Epidermal melanocyte (primary cell): ENCODE measurements around the gene FLRT3.

Source experiments
- DNase-seq: peaks from one replicate; pipeline ENCODE4 v3.0.0; 2011; ENCODE audit warnings: low spot score; ENCODE audit not compliant: insufficient read length

Gene FLRT3

DNA sequence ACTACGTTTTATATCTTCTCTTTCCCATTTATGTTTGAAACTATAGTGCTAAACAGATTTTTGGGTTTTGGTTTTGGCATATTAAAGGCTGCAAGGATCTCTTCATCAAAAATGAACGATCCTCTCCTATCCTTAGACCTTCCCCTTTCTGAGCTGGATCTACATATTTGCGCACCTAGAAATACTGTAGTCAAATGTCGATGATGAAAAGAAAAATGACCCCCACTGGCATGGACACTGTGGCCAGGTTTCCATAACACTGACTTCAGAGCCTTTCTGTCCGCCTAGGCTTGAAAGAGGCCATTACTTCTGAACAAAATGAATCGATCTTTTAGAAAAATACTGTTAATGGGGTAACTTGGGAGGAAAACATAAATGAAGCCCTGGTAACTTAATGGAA is 5.8 kb downstream of the FLRT3 start:
- DNase-seq = no peak

DNA sequence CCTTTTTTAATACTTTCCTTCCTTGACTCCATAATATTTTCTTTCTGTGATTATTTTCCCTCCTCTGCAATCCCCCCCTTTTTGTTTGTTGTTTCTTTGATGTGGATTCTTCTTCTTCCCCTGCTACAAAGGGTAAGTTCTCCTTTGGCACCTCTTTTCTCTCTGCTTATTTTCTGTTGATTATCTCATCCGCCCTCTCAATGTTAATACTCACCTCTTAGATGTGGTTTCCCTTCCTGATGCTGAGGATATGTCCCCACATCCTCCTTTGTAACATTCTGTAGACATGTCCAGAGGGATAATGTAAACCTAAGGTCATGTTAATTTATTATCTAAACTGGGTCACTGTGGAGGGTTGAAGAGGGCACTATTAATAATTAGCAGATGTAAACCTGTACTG is 17.7 kb downstream of the FLRT3 start:
- DNase-seq = no peak

DNA sequence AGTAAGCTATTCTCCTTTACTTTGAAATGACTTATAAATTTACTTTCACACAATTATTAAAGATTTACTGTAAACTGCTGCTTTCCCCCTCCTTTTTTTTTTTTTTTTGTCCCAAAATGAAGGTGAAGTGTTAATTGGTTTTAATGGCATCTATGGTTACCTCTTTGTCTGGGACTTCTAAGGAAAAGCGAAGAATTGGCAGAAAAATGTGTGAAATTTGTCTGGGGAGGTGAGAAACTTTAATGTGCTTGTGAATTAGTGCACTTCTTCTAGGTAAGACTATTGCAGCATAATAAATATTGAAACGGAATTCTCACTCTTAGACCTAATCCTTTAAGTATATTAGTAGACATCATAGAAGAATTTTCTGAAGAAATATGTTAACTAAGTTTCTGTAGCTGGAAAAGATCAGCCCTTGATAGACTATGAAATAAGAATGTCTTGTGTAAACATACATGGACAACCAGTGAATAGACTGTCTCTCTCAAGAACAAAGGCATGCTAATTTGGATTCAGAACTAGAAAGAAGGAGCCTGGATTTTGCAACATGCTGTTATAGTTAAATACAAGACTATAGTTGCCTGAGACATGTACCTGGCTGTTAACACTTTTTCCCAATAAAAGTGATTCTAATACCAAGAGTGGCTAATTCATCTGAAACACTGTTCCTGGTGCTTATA is 23.9 kb downstream of the FLRT3 start:
- no peak for DNase-seq

DNA sequence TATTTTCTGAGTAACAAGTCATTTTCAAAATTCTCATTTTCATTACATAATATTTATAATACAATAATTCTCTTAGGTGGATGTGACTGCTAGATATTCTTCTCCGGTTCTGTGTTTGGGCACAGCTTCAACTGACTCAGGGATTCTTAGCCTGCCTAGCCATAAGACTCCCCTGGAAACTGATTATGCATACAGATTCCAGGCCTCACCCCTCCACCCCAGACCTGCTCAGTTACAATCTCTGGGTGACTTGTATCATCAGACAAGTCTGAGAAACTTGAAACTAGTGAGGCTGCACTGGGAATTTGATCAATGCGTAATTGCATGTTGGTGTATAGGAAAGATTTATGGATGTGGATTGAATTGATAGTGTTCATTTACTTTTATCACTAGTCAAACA is 25.4 kb downstream of the FLRT3 start:
- no peak for DNase-seq

DNA sequence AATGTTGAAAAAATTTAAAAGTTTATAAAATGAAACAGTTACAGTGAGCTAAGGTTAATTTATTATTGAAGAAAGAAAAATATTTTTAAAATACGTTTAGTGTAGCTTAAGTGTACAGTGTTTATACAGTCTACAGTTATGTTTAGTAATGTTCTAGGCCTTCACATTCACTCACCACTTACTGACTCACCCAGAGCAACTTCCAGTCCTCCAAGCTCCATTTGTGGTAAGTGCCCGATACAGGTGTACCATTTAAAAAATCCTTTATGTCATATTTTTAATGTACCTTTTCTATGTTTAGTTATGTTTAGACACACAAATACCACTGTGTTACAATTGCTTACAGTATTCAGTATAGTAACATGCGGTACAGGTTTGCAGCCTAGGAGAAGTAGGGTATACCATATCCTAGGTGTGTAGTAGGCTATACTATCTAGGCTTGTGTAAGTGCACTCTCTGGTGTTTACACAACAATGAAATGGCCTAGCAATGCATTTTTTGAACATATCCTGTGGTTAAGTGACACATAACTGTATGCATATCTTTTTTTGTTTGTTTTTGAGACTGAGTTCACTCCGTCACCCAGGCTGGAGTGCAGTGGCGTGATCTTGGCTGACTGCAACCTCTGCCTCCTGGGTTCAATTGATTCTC is 26.3 kb downstream of the FLRT3 start:
- no peak for DNase-seq

DNA sequence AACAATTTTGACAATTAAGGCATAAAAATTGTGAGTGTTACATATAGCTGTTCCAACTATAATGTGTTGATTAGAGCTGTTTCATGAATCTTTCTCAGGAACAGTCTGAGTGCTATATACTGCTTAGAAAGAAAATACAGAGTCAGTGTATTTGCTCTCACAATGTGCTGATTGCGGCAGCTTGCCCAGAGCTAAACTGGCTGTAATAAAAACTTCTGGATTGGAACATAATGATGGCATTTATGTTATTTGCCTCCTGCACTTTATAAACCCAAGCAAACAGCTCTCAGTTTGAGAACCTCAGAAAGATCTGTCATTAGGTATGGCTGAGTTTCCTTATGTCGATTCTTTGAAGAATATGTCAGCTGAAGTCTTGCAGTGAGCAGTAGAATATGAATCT is 29.5 kb downstream of the FLRT3 start:
- no peak for DNase-seq

DNA sequence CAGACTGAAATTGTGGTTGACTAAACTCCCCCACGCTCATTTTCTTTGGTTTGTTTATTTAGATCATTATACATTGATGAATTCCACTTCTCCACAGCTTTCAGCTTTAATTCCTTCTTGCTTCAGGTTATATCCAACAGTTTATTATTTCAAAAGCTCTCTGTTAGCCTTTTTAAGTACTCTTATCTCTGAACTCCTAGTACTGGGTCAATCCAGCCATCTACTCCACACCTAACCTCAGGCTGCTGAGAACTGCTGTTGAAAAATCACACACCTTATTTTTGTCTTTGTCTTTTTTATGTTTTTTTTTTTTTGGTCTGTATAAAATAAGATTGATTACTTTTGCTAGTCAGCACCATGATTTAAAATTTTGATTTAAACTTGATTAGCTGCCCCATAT is 32.9 kb downstream of the FLRT3 start:
- no peak for DNase-seq

DNA sequence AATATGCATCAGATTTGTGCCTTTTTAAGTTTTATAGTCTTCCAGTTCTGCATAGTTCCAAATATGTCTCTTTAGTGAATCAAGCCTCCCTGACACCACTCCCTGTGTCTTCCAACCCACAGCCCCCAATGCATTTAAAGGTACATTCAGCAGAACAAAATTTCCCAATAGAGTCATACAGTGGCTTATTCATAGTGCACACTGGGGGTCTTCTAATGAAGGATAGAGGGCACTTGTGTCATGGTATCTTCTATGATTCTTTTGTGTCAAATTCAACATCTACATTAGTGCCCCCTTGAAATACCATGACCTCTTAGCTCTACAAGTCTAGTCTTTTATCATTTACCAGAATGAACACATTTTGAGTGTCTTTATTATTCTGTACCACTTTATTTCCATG is 33.8 kb downstream of the FLRT3 start:
- DNase-seq = no peak

DNA sequence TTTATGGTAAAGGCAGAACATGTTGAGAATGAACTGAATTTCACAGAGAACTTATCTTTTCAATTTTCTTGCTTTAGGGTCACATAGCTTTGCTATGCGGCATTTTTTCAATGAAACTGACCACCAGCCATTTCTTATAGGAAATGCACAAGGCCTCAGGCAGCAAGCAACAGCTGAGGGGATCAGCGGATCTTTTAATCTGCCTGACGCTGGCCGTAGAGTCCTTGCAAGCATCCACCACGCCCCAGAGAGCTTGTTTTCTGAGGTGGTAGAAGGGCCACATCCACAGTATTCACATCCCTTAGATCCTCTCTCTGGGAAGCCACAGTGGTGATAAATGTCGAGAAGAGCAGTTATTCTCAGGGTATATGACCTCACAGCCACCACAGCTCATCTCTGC is 34.3 kb downstream of the FLRT3 start:
- no peak for DNase-seq

DNA sequence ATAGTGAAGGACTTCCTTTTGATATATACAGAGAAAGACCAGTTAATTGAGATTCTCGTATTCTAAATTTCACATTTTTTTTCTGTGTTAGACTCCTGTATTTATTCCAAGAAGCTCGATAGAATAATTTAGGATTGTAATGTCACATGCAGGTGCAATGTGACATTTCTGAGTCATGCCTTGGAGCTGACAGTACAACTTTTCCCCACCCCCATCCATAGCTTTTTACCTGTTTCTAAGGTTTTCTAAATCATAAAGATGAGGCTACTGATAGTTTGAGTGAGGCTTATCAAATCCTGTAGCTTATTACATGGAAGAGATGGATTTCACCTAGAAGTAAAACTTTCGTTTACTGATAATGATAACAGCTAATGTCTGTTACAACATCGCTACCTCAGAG is 37.6 kb downstream of the FLRT3 start:
- no peak for DNase-seq

DNA sequence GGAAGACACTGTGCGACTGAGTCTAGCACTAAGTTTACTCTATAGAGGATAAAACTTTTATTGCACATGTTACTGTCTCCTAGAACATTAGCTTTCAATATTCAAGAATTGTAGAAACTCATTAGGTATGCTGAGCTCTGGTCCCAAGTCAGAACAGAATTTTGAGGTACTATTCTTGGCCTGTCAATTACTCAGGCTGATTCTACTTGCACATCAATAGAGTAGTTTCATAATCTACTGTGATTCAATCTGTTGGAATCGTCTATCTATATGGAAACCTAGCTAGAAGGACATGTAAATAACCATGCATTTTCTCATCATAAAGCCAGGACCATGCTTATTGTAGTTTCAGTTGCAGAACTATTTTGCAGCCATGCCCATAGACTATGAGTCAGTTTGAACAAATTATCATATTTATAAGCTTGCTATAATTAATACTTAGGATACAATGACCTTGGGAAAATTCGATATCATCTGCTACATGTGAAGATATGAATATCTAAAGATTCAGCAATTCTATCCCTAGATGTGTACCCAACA is 41.6 kb downstream of the FLRT3 start:
- no peak for DNase-seq

DNA sequence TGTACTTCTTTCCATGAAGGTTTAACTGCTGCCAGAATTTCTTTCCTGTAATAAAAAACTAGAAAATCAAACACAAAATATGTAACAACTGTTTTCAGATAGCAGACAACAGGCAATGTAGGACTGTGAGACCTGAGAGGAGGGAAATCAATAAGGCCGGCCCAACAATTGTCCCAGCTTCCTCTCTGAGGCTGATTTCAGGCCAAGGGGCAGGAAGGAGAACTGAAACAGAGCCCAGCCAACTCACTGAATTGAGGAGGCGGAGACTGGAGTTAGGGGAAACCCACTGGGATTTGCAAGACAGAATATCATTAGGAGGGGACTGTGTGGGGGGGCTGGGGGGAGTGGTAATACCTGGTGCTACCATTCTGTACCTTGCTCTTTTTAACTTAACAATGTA is 42.2 kb downstream of the FLRT3 start:
- DNase-seq = no peak

DNA sequence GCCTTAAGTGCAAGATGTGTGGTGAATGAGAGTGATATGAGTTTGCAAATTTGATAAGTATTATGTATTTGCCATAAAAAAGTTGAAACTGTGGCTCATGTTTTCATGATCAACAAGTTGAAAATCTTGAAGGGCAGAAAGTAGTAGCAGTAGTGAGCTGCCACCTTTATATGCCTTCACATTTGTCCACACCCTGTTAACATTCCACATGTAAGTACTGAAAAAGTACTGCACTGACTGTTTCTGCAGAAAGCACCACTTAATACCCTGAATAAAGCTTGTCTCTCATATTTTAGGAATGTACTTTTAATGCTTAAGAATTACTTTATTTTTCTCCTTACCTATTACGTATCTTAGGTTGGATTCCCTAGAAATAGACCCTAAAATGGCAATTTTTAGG is 45.9 kb downstream of the FLRT3 start:
- DNase-seq = no peak

DNA sequence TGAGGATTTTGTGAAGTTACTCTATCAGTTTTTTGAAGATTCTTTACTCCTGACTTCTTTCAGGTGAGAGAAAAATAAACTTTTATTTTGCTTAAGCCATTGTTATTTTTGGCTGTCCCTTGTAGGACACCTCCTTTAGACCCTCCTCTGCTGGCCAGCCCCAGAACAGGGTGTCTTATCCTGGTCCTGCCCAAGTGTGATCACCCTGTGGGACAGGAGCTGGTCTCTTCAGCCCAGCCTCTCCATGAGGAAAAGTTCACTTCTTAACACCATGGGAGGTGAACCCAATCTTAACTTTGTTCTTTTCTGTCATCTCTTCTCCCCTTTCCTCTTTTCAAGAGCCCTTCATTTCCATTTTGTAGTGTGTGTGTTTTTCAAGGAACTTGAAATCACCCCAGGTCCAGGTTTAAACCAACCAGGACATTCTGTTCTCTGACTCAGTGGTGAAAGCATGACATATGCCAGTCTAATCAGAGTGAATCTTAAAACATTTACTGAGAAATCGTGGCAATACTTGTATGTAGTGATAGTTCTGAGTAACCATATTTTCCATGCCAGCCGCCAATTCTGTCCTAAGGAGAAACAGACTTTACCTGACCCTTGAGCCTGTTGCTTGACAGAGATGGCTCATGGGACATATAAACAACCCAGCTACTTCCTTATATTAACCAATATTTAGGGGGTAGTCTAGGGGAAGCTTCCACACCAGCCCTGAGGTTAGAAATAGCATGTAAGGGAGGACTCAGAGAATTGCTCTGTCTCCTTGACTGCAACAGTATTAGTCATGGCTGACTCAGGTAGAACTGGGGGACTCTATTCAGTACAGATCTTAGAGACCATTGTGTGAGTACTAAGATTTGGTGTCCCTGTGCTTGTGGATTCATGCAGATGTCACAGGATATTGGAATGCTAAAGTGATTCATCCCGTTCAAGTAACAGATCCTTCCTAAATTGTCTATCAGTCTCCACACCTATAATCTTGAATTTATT is 48.8 kb downstream of the FLRT3 start:
- DNase-seq = no peak

DNA sequence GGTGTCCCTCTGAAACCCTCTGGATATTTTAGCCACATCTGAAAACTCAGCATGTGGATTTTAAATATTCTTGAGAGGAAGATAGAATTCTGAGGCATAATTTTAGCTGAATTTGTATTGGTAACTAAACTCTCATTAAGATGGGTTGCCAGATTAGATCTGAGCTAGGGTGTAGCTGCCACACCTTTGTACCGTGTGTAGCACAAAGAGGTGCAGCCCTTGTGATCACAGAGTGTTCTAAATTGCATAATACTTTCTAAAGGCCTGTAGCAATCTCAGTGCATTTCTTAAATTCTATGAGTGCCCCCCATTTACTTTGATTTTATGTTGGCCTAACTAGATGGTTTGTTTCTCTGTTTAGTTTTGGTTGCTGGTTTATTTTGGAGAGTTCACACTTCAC is 53.0 kb downstream of the FLRT3 start:
- DNase-seq = no peak

DNA sequence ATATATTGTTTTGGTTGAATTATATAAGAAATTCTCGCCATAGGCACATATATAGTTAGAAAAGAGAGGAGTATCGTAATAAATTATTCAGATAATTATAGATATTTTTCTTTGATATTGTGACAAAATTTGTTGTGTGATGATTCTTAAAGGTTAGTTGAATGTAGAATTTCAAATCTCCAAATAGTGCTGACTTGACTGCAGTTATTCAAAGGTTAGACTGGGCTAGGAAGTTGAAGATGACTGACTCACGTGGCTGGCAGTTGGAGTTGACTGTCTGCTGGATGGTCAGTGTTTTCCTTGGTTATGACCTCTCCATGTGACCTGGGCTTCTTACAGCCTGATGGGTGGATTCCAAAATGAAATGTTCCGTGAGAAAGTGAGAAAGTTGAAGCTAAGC is 55.3 kb downstream of the FLRT3 start:
- DNase-seq = no peak
